Muscle layer of duodenum (tissue), 2 donors: ENCODE measurements around the gene GFPT1.

ENCODE experiments used
- H3K27ac ChIP-seq: one replicate; pipeline ENCODE4 v1.7.0; 2013; ENCODE audit warnings: mild to moderate bottlenecking, low read length
- H3K27me3 ChIP-seq: one replicate; pipeline ENCODE4 v1.7.0; 2013; ENCODE audit warnings: low read depth, mild to moderate bottlenecking, control low read depth, low read length
- H3K36me3 ChIP-seq, 2 donors: one replicate each; pipeline ENCODE4 v1.7.0; 2013; ENCODE audit warnings: low read length in 2 of 2, control low read depth in 1 of 2, mild to moderate bottlenecking in 1 of 2; ENCODE audit not compliant: insufficient read depth in 2 of 2, control insufficient read depth in 1 of 2
- H3K4me1 ChIP-seq, 2 donors: one replicate each; pipeline ENCODE4 v1.7.0; 2013; ENCODE audit warnings: low read length in 2 of 2, mild to moderate bottlenecking in 2 of 2, control low read depth in 1 of 2, moderate library complexity in 1 of 2; ENCODE audit not compliant: insufficient read depth in 2 of 2, control insufficient read depth in 1 of 2
- H3K4me3 ChIP-seq, 2 donors: one replicate each; pipeline ENCODE4 v1.7.0; 2013; ENCODE audit warnings: low read length in 2 of 2, low read depth in 1 of 2, mild to moderate bottlenecking in 1 of 2
- H3K9me3 ChIP-seq, 2 donors: one replicate each; pipeline ENCODE4 v1.7.0; 2013; ENCODE audit warnings: low read length in 2 of 2, control low read depth in 1 of 2, mild to moderate bottlenecking in 1 of 2; ENCODE audit not compliant: control insufficient read depth in 1 of 2
- donor health status: healthy.

GFPT1 gene

GRCh38 chr2:69285379-69285894 is 101.6 kb downstream of the GFPT1 start:
- Histone ChIP-seq H3K27ac (no peak overlapping the region), H3K4me3 (no peak overlapping the region), H3K4me1 (no peaks in the 10 kb centered on the region), H3K9me3 (no peaks in the 10 kb centered on the region), H3K27me3 (no peaks in the 10 kb centered on the region), H3K36me3 (no peaks in the 10 kb centered on the region)

GRCh38 chr2:69280796-69281412 is 106.1 kb downstream of the GFPT1 start:
- Histone ChIP-seq H3K9me3 (no peaks in the 10 kb centered on the region), H3K4me1 (no peaks in the 10 kb centered on the region), H3K4me3 (no peak overlapping the region), H3K36me3 (no peaks in the 10 kb centered on the region), H3K27me3 (no peaks in the 10 kb centered on the region), H3K27ac (no peak overlapping the region)

DNA sequence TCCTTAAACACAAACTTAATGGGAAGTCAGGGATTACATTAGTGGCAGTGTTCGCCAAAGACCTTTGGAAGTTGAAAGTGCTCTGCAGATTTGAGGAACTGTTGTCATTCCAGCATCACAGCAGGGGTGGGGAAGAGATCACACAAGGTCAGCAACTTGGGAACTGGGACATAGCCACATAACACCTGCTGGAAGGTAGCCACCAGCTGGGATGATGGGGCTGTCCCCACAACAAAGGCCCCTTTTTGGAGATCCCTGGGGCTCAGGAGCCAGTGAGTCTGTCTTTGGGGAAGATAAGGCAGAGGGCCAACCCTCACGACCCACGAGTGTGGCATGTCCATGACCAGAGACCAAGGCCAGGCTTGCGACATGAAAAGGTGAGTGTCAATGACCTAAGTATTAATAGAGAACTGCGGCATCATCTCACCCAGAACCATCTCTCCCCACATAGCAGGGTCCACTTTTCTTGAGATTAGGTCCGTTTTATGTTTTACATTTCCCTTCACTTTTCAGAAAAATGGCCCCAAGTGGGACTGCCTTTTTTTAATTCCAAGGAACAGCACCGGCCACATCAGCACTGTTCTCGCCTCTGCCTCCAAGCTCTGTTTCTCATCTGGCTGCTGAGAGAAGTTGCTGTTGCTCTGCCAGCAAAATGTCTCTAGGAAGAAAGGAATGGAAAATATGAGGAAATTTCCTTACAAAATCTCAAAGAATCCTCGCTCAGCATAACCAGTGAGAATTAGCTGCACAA is 106.9 kb downstream of the GFPT1 start:
- Histone ChIP-seq H3K4me3 (no peak overlapping the region), H3K4me1 (no peaks in the 10 kb centered on the region), H3K27me3 (no peaks in the 10 kb centered on the region), H3K27ac (no peak overlapping the region), H3K36me3 (no peaks in the 10 kb centered on the region), H3K9me3 (no peaks in the 10 kb centered on the region)

DNA sequence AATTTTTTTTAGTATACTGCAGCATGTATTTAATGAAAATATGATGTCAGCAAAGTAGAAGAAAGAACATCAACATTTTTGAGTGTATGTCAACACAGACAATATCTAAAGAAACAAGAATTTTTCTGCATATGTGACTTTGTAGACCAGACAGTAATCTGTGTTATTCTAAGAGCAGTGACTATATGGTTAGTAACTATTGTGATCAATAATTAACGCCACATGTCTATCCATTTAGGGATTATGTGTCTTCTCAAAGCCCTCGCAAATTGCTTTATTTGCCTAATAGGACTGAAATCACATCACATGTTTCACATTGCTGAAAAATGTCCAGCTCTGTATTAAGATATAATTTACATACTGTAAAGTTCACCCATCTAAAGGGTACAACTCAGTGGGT is 107.8 kb downstream of the GFPT1 start:
- no peaks in the 10 kb centered on the region for H3K4me1 ChIP-seq
- H3K9me3 ChIP-seq: no peaks in the 10 kb centered on the region
- H3K4me3 ChIP-seq: no peak overlapping the region
- no peak overlapping the region for H3K27ac ChIP-seq
- no peaks in the 10 kb centered on the region for H3K36me3 ChIP-seq
- H3K27me3 ChIP-seq: no peaks in the 10 kb centered on the region

DNA sequence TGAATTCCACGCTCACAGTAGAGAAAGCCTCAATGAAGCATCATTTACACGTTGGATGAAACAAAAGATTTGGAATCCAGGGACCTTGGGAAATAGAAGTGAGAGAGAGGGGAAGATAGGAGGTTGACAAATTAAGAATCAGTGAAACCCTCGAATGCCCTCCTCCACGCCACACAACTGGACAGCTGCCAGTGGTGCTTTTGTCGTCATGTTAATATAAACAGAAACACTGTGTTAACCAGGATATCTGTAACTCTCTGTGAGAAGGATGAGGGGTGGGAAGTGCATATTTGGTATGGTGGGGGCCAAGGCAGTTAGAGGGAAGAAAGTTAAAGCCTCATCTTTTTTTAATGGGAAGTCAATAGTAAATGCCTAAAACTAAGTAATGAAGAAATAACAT is 108.7 kb downstream of the GFPT1 start:
- H3K27ac ChIP-seq: no peak overlapping the region
- H3K4me3 ChIP-seq: no peak overlapping the region
- H3K4me1 ChIP-seq: no peaks in the 10 kb centered on the region
- H3K27me3 ChIP-seq: no peaks in the 10 kb centered on the region
- no peaks in the 10 kb centered on the region for H3K9me3 ChIP-seq
- H3K36me3 ChIP-seq: no peaks in the 10 kb centered on the region

GRCh38 chr2:69275490-69275889 is 111.5 kb downstream of the GFPT1 start:
- Histone ChIP-seq H3K4me3 (no peak overlapping the region), H3K4me1 (peaks cover 4 to 13% of the 10 kb centered on the region in 2 donors), H3K9me3 (no peaks in the 10 kb centered on the region), H3K27me3 (no peaks in the 10 kb centered on the region), H3K36me3 (no peaks in the 10 kb centered on the region), H3K27ac (no peak overlapping the region)

- Histone ChIP-seq H3K27ac (no peak overlapping the region), H3K4me3 (no peak overlapping the region), H3K9me3 (no peaks in the 10 kb centered on the region)
Observed at GRCh38 chr2:69272803-69273471, 114.1 kb downstream of the GFPT1 start.

GRCh38 chr2:69271831-69272257 is 115.2 kb downstream of the GFPT1 start:
- H3K36me3 ChIP-seq: no peaks in the 10 kb centered on the region
- H3K9me3 ChIP-seq: no peaks in the 10 kb centered on the region
- H3K27me3 ChIP-seq: no peaks in the 10 kb centered on the region
- no peak overlapping the region for H3K4me3 ChIP-seq
- H3K4me1 ChIP-seq: peaks cover 4 to 13% of the 10 kb centered on the region in 2 donors
- H3K27ac ChIP-seq: no peak overlapping the region

More at GRCh38 chr2:69272803-69273471, 114.1 kb downstream of the GFPT1 start:
- Histone ChIP-seq H3K27me3 (no peaks in the 10 kb centered on the region), H3K36me3 (no peaks in the 10 kb centered on the region), H3K4me1 (peaks cover 4 to 13% of the 10 kb centered on the region in 2 donors)
